CD1c-positive myeloid dendritic cell (primary cell): ENCODE measurements around the gene SPATA4.
"Not testable (repeated sequence)": the region's sequence is repeated elsewhere in the genome, so short reads cannot be mapped to it uniquely, and the experiment has no call there.

Experiments used
- DNase-seq: peaks from one replicate; pipeline ENCODE4 v3.0.0-alpha.2; 2016; ENCODE audit errors: extremely low spot score

SPATA4 gene

DNA sequence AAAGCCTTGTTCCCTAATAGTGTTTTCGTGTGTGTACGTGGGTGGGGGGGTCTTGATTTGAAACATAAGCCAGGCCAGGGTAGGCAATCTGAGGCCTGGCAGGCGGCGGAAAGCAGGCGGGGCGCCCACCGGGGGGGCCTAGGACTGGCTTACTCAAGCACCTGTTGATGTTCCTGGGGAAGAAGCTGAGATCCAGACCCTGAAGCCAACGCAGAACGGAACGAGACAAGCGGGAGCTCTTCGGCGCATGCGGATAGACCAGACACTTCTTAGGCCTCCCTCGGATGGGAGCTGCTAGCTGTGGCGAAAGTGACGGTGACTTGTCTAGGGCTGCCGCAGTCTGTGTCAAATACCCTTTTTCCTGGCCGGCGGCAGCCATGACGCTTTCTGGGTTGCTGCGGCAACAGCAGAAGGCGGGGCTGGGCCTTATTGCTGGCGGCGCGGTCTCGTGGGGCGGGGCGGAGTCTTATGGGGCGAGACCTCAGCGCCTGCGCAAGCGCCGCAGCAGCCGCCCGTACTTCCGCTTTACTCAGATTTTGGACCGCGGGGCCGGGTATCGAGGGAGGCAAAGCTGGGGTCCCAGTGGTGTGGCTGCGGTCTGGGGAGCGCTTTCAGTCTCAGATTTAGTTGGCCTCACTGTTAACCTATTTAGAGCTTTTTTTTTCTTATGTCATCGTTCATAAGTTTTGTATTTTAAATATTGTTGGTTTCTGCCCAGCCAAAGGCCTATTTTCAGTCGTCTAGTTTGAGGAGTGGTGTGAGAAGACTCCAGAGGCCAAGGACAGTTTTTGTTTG is at the start of gene SPATA4:
SPATA4 (minus strand) TSS at position 402 of the 795 bp plus-strand sequence; CDS start at position 379, 23 bp downstream.
- peak; percentile 96 for DNase-seq

DNA sequence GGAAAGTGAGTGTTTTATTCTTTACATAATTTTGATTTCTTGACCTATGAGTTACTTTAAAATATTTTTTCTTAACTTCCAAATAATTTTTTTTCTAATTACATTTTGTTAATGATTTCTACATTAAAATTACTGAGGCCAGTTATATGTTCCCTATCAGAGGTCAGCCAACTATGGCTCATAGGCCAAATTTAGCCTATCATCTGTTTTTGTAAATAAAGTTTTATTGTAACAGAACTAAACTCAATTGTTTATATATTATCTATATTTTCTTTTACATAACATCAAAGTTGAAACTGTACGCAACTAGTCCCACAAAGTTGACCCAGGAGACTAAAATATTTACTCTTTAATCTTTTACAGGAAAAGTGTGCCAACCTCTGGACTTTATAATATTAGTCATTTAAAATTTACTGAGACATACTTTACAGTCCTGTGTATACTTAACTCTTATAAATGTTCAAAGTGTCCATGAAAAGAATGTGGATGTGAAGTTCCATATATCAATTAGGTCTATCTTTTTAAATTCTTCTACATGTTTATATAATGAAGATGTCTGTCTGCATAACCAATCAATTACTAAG is 47.5 kb upstream of the SPATA4 start:
- no peak for DNase-seq

DNA sequence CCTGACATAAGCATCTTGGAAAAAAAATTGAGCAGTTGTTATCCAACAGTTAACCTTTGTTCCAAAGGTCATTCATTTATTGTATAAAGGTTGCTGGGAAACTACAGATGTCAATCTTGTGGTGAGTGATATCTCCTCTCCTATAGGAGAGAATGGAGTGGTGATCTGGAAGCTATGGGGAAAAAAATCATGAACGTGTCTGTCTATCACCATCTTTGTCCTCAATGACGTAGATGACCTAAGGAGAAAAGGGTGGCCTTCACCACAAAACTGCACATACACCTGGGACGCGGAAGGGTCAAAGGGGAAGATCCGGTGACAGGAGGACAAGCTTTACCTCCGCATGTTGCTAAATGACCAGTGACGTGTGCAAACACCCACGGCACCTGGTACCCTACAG is 46.3 kb upstream of the SPATA4 start:
- no peak for DNase-seq

DNA sequence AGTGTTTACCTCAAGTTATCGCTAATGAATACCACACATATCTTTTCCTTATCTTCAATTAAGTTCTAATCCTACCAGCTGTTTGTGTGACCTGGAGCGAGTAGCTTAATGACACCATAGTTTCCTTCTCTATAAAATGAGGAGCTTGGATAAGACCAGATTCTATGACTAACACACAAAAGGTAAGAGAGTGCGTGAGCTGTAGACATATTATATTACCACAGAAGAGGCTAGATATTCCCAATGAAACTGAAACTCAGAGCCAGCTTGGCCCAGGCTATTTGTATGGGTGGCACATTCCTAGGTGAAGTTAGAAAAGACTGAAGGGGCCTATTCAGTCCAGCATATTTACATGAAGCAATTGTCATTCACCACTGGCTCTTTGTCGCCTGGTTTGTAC is 43.4 kb upstream of the SPATA4 start:
- DNase-seq, result no peak

DNA sequence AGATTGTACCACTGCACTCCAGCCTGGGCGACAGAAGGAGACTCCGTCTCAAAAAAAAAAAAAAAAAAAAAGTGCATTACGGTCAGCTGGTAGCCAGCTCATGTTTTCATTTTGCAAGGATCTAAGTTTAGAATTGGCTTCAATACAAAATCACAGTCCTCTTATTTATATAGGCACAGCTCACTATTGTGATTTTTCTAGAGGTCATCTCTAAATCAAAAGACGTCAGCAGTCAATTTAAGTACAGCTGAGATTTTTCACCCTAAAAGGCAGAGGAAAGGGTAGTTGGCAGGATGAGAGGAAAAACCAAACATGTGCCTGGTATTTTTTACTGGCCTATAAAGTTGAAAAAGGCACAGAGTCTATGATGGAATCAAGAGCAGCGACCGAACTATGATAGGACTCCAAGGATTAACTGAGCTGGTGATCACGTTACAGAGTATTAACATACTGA is 42.8 kb upstream of the SPATA4 start:
- no peak for DNase-seq

DNA sequence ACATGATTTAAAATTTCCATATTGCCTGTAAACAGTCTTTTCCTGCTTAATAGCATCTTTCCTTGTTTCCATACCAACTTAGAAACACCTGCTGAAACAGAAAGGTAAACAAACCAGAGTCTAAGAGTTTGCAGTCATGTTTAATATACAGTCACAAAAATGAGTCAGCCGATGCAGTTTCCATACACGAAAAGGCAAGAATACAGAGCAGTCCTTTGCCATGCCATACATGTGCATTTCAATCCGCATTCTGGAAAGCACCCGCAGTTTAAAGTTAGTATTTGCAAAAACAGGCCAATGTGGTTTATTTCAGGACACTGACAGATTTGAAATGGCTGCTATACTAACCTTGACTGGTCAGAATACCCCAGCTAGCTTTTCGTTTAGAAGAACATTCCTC is 41.6 kb upstream of the SPATA4 start:
- DNase-seq, result no peak

DNA sequence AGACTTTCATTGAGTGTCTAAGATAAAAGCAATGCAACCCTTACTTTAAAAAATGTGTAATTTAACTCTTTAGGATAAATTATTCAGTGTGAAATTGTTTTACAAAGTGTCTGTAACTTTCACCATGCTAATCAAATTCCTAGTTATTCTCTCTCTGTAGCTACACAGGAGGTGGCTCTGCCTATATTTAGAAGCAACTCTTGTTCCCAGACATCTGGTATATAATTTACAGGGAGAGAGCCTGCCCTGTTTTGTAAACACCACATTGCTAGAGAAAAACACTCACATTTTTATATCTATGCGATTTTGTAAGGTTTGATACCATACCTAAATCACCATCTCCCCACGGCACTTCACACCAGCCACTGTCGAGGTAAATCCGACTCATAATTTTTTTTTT is 35.5 kb upstream of the SPATA4 start:
- no peak for DNase-seq

DNA sequence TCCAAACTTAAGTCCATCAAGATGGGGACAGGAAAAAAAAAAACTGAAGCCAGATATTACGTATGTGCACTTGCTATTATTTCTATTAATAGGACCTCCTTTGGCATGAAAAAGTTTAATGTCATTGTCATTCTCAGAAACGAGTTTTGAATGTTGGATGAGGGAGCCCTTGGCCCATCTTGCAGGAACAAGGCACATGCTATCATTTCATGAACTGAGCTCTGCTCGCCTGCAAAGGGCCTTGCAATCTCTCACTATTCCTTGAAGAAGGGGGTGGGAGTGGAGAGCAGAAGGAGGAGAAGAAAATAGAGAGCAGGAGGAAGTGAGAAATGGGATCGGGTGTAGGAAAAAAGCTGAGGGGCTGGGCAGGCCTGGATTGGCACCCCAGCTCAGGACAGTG is 34.3 kb upstream of the SPATA4 start:
- no peak for DNase-seq

DNA sequence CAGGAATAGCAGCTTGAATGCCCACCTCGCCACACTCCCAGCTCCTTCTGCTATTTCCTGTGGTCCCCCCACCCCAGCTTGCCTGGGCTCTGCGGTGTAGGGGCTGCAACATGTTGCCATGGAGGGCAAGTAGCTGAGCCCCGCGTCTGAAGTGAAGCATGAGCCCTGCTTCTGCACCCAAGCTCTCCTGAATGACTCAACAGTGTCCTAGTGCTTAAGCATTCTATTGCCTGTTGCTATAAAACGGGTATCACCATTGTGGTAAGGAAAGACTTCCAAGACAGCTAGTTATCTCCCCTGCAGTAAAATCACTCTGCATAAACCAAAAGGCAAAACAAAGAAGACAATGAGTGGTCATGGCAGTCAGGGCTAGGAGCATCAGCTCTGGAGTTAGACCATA is 31.4 kb upstream of the SPATA4 start:
- DNase-seq, result no peak

DNA sequence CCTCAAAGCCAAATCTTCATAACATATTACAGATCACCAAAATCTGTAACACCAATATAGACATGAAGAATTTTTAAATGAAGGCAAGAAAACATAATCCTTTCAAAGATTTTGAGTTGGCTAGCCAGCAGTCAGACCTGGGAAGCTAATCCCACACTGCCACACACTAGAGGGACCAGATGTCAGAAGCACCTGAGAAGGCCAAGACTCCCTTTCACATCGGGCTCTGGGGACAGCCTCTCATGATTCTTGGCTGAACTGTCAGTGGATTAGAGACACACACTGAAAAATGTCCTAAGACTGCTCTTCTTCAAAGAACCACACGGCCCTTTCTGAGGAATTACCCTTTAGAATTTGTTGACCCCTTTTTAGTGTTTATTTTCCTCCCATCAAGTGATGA is 28.2 kb upstream of the SPATA4 start:
- DNase-seq, result no peak

DNA sequence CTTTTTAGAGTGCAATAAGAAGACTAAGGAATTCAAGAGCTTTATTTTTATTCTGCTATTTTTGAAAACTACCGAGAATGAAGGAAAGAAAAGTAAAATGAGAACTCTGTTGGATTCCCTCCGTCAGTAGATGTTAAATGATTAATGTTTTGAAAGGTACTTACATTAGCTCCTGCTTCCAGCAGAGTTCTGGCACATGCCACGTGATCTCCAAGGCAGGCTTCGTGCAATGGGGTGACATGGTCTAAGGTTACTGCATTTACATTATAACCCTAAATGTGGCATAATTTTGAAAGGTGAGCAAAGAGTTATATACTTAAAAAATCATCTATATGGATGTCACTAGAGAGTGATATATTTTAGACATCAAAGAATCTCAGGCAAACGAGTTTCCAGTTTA is 26.8 kb upstream of the SPATA4 start:
- no peak for DNase-seq

DNA sequence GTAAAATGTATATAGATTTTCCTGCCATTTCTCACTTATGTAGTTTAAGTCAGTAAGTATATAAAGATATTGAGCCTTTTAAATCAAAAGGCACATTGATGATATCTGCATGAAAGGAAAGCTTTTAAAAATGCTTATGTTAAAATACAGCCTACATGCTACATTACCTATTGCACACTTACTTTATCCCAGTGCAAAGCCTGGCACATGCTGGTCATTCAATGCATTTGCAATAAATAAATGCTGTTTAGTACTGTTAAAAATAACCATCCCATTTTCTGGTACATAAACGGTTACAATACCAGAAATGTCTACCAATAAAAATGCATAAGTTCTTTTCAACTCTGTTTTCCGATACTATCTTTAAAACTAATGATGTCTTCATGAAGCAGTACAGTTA is 22.1 kb upstream of the SPATA4 start:
- no peak for DNase-seq

DNA sequence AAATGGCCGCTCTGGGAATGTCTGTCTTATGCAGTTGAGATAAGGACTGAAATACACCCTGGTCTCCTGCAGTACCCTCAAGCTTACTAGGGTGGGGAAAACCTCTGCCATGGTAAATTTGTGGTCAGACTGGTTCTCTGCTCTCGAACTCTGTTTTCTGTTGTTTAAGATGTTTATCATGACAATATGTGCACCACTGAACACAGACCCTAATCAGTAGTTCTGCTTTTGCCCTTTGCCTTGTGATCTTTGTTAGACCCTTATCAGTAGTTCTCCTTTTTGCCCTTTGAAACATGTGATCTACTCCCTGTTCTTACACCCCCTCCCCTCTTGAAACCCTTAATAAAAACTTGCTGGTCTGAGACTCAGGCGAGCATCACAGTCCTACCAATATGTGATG is 17.0 kb upstream of the SPATA4 start:
- not testable (repeated sequence) for DNase-seq

DNA sequence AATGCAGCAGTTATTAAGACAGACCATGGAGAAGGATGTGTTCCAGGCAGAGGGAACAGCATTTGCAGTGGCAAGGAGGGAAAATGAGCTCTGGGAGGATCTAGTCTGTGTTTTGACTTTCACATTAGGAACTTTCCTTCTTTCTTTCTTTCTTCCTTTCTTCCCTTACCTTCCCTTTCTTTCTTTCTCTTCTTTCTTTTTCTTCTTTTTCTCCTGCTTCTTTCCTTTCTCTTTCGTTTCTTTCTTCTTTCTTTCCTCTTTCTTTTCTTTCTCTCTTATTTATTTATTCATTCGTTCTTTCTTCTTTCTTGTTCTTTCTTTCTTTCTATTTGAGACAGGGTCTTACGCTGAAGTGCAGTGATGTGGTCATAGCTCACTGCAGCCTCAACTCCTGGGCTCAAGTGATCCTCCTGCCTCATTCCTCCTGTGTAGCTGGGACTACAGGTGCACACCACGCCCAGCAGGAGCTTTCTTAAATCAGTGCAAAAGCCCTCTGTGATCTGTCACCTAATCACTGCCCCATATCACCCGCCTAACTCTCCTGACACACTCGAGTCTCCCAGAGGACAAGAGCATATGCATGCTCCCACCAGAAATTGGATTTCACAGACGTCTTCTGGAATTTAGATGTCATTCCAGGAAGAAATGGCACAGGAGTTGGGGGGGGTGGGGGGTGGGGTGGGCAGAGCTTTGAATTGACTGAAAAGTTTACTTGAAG is 15.4 kb upstream of the SPATA4 start:
- DNase-seq, result no peak

DNA sequence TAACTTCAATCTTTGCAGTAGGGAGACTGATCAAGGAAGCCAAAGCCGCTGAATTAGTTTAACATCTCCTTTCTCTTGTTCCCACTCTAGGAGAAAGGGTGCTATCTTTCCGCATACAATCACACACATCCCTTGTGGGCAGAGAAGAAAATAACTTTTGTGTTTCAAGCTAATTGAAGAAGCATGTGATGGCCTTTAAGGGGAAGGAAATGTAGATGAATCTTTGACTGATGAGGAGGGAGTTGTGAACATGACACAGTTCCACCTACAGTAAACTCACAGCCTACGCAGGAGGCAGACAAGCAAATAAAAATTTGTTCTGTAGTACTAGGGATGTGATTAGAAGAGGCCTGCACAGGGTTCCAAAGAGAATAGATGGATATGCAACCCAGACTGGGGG is 14.7 kb upstream of the SPATA4 start:
- no peak for DNase-seq

DNA sequence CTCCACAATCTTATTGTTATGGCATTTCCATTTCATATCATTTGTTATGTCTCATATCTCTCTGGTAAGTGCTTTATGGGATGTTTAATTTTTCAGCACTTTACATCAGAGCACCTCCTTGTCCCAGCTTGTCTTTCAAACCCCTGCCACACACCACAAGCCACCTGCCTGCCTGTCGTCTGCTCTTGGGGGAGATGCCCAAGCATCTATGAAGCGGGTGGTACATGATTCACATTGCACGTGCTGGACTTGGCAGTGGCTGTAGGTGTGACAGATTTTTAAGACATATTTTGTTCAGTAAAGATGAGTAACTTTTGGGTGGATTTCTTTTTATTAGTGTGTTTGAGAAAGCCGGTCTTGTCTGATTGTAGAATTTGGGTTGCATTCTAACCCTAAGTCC is 14.2 kb upstream of the SPATA4 start:
- DNase-seq, result no peak

DNA sequence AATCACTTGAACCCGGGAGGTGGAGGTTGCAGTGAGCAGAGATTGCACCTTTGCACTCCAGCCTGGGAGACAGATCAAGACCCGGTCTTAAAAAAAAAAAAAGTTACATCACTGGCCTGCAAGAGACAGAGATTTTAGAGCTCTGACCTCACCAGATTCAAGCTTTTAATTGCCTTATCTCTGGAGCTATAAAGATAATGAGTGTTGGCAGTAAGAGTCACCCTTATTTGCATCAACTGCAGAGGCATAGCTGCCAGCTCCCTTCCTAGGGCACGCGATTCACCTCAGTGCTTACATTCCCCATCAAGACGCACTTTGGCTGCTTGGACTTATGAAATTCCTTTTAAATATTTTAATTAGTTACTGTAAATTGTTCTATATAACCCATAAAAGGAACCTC is 12.5 kb upstream of the SPATA4 start:
- no peak for DNase-seq

DNA sequence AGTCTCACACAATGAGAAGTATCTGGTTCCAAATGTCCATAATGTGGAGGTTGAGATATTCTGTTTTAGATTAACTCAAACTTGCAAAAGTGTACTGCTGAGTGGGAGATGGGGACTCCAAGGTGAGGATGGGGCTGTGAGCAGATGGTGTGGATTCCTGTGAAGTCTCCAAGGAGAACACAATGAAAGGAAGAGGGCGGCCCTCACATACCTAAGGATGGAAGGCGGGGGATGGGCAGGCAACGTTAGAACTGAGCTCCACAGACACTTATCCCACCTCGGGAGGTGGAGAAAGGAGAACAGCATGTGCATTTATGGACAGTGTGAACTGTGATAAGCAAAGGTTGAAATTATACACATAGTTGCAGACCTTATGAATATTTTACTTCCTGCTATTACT is 9.9 kb upstream of the SPATA4 start:
- no peak for DNase-seq

DNA sequence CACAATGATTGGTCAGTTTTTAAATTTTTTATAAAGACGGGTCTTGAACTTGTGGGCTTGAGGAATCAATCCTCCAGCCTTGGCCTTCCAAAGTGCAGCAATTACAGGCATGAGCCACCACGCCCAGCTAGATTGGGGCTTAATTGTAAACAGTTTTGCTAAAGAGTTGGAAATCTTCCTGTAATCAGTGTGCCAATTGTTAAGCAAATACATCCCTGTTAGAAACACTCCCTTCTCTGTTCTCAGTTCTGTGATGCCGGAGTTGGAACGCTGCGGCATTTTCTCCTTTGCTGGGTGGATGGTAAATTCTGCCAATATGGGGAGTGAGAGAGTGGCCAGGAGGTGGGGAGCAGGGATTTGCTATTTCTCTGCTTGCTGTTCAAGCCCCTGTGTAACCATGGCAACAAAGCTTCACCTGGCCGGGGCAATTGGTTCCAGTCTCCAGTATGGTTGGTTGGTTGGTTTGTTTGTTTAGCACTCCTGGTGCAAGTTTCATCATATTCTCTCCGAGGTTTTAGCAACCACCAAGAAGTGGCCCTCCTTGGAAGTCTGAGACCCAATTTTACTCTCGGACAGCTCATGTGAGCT is 3.0 kb upstream of the SPATA4 start:
- no peak for DNase-seq

DNA sequence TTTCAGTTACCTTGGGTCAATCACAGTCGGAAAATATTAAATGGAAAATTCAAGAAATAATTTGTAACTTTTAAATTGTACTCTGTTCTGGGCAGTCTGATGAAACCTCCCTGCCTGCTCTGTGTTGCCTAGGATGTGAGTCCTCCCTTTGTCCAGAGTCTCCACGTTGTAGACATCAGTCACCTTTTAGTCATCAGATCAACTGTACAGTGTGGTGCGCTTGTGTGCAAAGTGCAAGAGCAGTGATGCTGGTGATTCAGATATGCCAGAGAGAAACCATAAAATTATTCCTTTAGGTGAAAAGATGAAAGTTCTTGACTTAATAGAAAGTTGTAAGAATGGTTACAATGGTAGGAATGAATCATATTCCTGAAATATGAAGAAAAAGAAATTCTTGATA is 1.4 kb downstream of the SPATA4 start:
- DNase-seq, result no peak

DNA sequence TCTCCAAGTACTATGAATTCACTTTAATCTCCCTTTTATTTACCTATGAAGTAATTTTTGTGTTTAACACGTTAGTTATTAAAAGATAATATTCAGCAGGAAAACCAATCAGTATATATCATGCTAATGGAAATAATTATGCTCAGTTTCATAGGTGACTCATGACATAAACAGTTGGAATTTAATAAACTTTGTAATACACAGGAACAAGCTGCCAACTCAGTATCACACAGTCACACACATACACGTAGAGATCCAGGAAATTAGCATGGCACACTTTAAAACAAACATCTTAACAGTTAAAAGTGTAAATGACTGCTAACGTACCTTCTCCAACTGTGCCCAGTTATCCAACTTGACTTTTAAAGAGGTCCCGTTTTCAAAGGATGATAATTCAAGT is 2.3 kb downstream of the SPATA4 start:
- no peak for DNase-seq

DNA sequence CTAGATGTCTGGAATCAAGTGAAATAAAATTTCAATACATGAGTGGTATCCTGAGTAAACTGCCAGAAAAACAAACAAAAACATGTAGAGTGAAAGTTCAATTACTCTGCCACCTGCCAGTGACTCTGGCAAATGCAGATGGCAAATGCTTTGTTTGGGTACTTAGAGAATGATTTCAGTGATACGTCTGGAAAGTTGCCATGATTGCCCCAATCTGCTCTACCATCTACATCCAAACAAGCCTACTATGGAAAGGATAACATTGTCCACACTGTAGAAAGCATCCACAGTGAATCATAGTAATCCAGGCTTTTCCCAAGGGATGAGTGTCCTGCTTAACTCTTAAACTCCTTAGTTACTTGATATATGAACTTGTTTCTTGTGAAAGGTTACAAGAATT is 3.4 kb downstream of the SPATA4 start:
- no peak for DNase-seq
